Measurements from ENCODE around the gene ADGRF4. TPM values are rescaled to one million over a fixed set of nuclear protein-coding genes. Genes with fewer than 3 reads are reported as not detected.

The ADGRF4 gene
- total and polyA plus RNA-seq, 2 of the 8 experiments (the other 6 are each of a cell fraction or from before 2014, with no cell fraction given) = 0.02 TPM; not detected in 1

DNA sequence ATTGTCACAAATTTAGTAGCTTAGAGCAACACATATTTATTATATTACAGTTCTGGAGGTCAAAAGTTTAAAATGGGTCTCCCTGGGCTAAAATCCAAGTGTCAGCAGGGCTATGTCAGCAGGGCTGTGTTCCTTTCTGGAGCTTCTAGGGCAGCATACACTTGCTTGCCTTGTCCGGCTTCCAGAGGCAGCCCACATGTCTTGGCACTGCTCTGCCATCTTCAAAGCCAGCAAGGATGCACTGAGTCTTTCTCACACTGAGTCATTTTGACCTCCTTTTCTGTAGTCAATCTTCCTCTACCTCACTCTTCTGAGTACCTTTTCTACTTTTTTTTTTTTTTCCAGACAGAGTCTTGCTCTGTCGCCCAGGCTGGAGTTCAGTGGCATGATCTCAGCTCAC is 39.0 kb downstream of the ADGRF4 start:
- Histone ChIP-seq H2AFZ (ENCODE audit: low read length) (no peak overlapping the region), H3K4me2 (ENCODE audit: insufficient read depth in 1 of 2, low read depth in 2 of 2, low read length in 2 of 2) (no peak overlapping the region), H2BK20ac (ENCODE audit: low read length) (0 out of 2 replicates have a peak overlapping the region, but pooled peaks have one; percentile 40), H2BK5ac (ENCODE audit: low read depth, low read length) (no peak overlapping the region), H3K4me3 (ENCODE audit: extremely low read depth in 1 of 4, insufficient read depth in 2 of 4, low read depth in 3 of 4, low read length in 4 of 4) (no peak overlapping the region), H3K9ac (replicated peaks in 1 of 4; ENCODE audit: extremely low read depth in 1 of 4, low read depth in 3 of 4, low read length in 3 of 4) (no peak overlapping the region), H2AK5ac (ENCODE audit: low read depth, low read length) (no peak overlapping the region), H2BK15ac (ENCODE audit: low read length) (no peak overlapping the region), H3K79me1 (ENCODE audit: low read depth, low read length) (no peaks in the 10 kb centered on the region), H3K4me1 (replicated peaks in 1 of 4; ENCODE audit: control insufficient read depth in 3 of 4, insufficient read depth in 4 of 4, low read length in 3 of 4) (peaks cover 4 to 18% (median 11%) of the 10 kb centered on the region in 4 experiments; a peak in 6 of 7 replicates), H4K8ac (ENCODE audit: extremely low read depth, insufficient read depth, low read length) (no peak overlapping the region), H3K79me2 (ENCODE audit: control insufficient read depth in 1 of 2, insufficient read depth in 2 of 2, low read length in 2 of 2) (no peaks in the 10 kb centered on the region), H3K36me3 (ENCODE audit: control insufficient read depth in 2 of 4, insufficient read depth in 4 of 4, low read length in 3 of 4) (no peaks in the 10 kb centered on the region), H2BK12ac (ENCODE audit: low read depth, low read length) (no peak overlapping the region), H3K27ac (ENCODE audit: low read depth, low read length) (no peak overlapping the region), H4K91ac (replicated peaks; ENCODE audit: insufficient read length, low read length) (no peak overlapping the region), H2BK120ac (replicated peaks; ENCODE audit: low read depth, low read length) (no peak overlapping the region), H3K23ac (ENCODE audit: insufficient read length) (no peak overlapping the region), H3K23me2 (ENCODE audit: low read depth, low read length) (no peaks in the 10 kb centered on the region; the same call in 1 of the 2 replicates), H3K27me3 (replicated peaks in 1 of 4; ENCODE audit: control insufficient read depth in 3 of 4, extremely low read depth in 1 of 4, insufficient read depth in 3 of 4, low read length in 3 of 4) (no peaks in the 10 kb centered on the region), H3K4ac (replicated peaks; ENCODE audit: insufficient read length, low read depth, low read length) (no peak overlapping the region), H3K56ac (replicated peaks; ENCODE audit: insufficient read length, low read depth, low read length) (no peak overlapping the region), H3K9me3 (ENCODE audit: insufficient read depth in 2 of 2, low read depth in 1 of 2, low read length in 1 of 2) (no peaks in the 10 kb centered on the region), H4K5ac (ENCODE audit: insufficient read length, low read depth, low read length) (no peak overlapping the region), H3K14ac (ENCODE audit: insufficient read length) (no peak overlapping the region), H4K20me1 (replicated peaks in 1 of 2; ENCODE audit: control insufficient read depth in 1 of 2, insufficient read depth in 2 of 2, low read length in 2 of 2) (no peaks in the 10 kb centered on the region), H3K18ac (ENCODE audit: extremely low read depth, low read length) (no peak overlapping the region)
- POLR2A ChIA-PET (ENCODE audit: partially characterized antibody) = no interaction called here
- CTCF ChIA-PET (ENCODE audit: partially characterized antibody) = interaction anchor here (0.6 to 1.0 kb wide), 3 partner anchors 51 to 103 kb away, joined by 3 read pairs; no protein-coding TSS in a partner anchor
- no peak for DNase-seq (ENCODE audit: low read depth in 1 of 2, low spot score in 2 of 2)
- 95% methylated on average over 2 of the region's 2 CpGs; no CpG with 5 or more reads in 1 of the 2 experiments for WGBS, 2 experiments (ENCODE audit: extremely low coverage in 1 of 2, insufficient coverage in 1 of 2, insufficient read length in 1 of 2, insufficient replicate concordance in 2 of 2, low coverage in 1 of 2, low lambda C conversion rate in 2 of 2, missing lambda C conversion rate in 1 of 2)
- no peak for FAIRE-seq
- TF ChIP-seq SUZ12 (IDR thresholded peaks at IDR 0.05; ENCODE audit: low read length) (no peak), KDM5A (IDR thresholded peaks at IDR 0.05; ENCODE audit: low read length) (no peak), SIX5 (IDR thresholded peaks at IDR 0.05; ENCODE audit: low read depth, low read length) (no peak), HDAC2 (IDR thresholded peaks at IDR 0.05; ENCODE audit: borderline replicate concordance in 1 of 2, low read depth in 2 of 2, low read length in 2 of 2) (no peak), TCF12 (IDR thresholded peaks at IDR 0.05; ENCODE audit: low read depth, low read length) (no peak), POLR2A (IDR thresholded peaks at IDR 0.05; ENCODE audit: control extremely low read depth in 1 of 2, low read depth in 2 of 2, low read length in 2 of 2) (no peak), CHD1 (IDR thresholded peaks at IDR 0.05; ENCODE audit: low read depth, low read length) (no peak), KDM4A (IDR thresholded peaks at IDR 0.05; ENCODE audit: low read depth, low read length, severe bottlenecking) (no peak), BCL11A (IDR thresholded peaks at IDR 0.05; ENCODE audit: low read depth in 2 of 2, low read length in 2 of 2) (no peak), CREB1 (IDR thresholded peaks at IDR 0.05) (no peak), EGR1 (IDR thresholded peaks at IDR 0.05; ENCODE audit: borderline replicate concordance, low read depth, low read length) (no peak), ATF3 (IDR thresholded peaks at IDR 0.05; ENCODE audit: insufficient read depth, low read depth, low read length) (no peak), CBX8 (IDR thresholded peaks at IDR 0.05; ENCODE audit: borderline replicate concordance, low read depth, low read length) (no peak)
- TF ChIP-seq, protein P1, sequence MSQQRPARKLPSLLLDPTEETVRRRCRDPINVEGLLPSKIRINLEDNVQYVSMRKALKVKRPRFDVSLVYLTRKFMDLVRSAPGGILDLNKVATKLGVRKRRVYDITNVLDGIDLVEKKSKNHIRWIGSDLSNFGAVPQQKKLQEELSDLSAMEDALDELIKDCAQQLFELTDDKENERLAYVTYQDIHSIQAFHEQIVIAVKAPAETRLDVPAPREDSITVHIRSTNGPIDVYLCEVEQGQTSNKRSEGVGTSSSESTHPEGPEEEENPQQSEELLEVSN (IDR thresholded peaks at IDR 0.05) = no peak

Measured in H1 (cell line).